HepG2 (cell line): ENCODE measurements around the gene FRMD4A. TPM values are rescaled to one million over a fixed set of nuclear protein-coding genes. Genes with fewer than 3 reads are reported as not detected.

Experiments used
- ATAC-seq: fragments of 200-7000 bp; cut with Tn5 transposase; 3 replicates; pipeline ENCODE4 v1.9.1; 2020; ENCODE audit warnings: mild to moderate bottlenecking, moderate library complexity
- BruUV-seq: library from RNA; stranded (reverse); fragments of 400-500 nt; replicated peaks from 2 replicates; lab custom pipeline; 2021; lab: Mats Ljungman, UMichigan
- CTCF ChIA-PET: fragments of 300-600 bp; formaldehyde crosslinking; extraction: SDS; loops from one replicate; lab custom pipeline; 2021; ENCODE audit warnings: low total read pairs, inconsistent platforms, low intra/inter-chr PET ratio; lab: Yijun Ruan, JAX
- POLR2A ChIA-PET: fragments of 350-600 bp; sonication (Branson Sonifier 250); formaldehyde crosslinking; loops from one replicate; lab custom pipeline; 2020; ENCODE audit warnings: antibody characterized with exemption, inconsistent platforms; lab: Yijun Ruan, JAX
- DNase-seq: peaks from one replicate; pipeline ENCODE4 v3.0.0-alpha.2; 2015; ENCODE audit warnings: low spot score
- FAIRE-seq: peaks from 3 replicates; lab custom pipeline; 2011; peaks lifted over from hg19 to GRCh38; lab: Jason Lieb, UNC
- H2AFZ ChIP-seq: one replicate; pipeline ENCODE4 v1.6.1; 2011; ENCODE audit warnings: low read length, inconsistent platforms
- H3K27ac ChIP-seq: fragments of 300-600 bp; 3 replicates; pipeline ENCODE4 v1.8.0; 2011; ENCODE audit warnings: mixed run types, mild to moderate bottlenecking, mixed read lengths, low read length, inconsistent platforms; ENCODE audit not compliant: insufficient read depth; ENCODE audit errors: extremely low read length
- H3K27me3 ChIP-seq, 2 experiments: fragments of 200-600 bp in 1 of 2; 2 replicates in 1 of 2; 3 replicates in 1 of 2; pipeline versions ENCODE4 v1.6.0 to v1.8.0; 2011; ENCODE audit warnings: low read length in 2 of 2, mild to moderate bottlenecking in 2 of 2, moderate library complexity in 2 of 2, inconsistent platforms in 1 of 2; ENCODE audit not compliant: insufficient read depth in 2 of 2, control insufficient read depth in 1 of 2
- H3K36me3 ChIP-seq, 2 experiments: fragments of 200-600 bp in 1 of 2; replicated peaks in 1 of 2; 2 replicates in 1 of 2; 3 replicates in 1 of 2; pipeline versions ENCODE4 v1.5.1 to v1.8.0; 2011; ENCODE audit warnings: low read length in 2 of 2, inconsistent platforms in 1 of 2; ENCODE audit not compliant: insufficient read depth in 2 of 2, control insufficient read depth in 1 of 2
- H3K4me1 ChIP-seq: 2 replicates; pipeline ENCODE4 v1.5.1; 2012; ENCODE audit warnings: low read length, inconsistent platforms; ENCODE audit not compliant: insufficient read depth
- H3K4me2 ChIP-seq: 2 replicates; pipeline ENCODE4 v1.6.0; 2011; ENCODE audit warnings: low read depth, low read length, inconsistent platforms
- H3K4me3 ChIP-seq, 3 experiments: fragments of 200-600 bp in 1 of 3; sonication (generic), shearing (Covaris generic) in 1 of 3; replicated peaks in 1 of 3; 2 replicates each; pipeline ENCODE4 v1.5.1; 2011 to 2016; ENCODE audit warnings: low read length in 3 of 3, inconsistent platforms in 2 of 3, low read depth in 2 of 3, mild to moderate bottlenecking in 2 of 3, control low read depth in 1 of 3, mixed read lengths in 1 of 3; ENCODE audit not compliant: insufficient read depth in 1 of 3
- H3K79me2 ChIP-seq: one replicate; pipeline ENCODE4 v1.6.1; 2011; ENCODE audit warnings: low read length, inconsistent platforms; ENCODE audit not compliant: insufficient read depth
- H3K9ac ChIP-seq: 2 replicates; pipeline ENCODE4 v1.6.0; 2011; ENCODE audit warnings: mild to moderate bottlenecking, low read depth, low read length, inconsistent platforms; ENCODE audit not compliant: insufficient read depth
- H3K9me3 ChIP-seq: 2 replicates; pipeline ENCODE4 v1.5.1; 2012; ENCODE audit warnings: mild to moderate bottlenecking, low read length
- H4K20me1 ChIP-seq: 2 replicates; pipeline ENCODE4 v1.6.0; 2011; ENCODE audit warnings: inconsistent platforms, mild to moderate bottlenecking, low read length, moderate library complexity; ENCODE audit not compliant: insufficient read depth
- HNF1B ChIP-seq: sonication (generic); formaldehyde crosslinking; IDR thresholded peaks from 2 replicates; pipeline ENCODE4 v1.5.1; 2020; ENCODE audit warnings: mild to moderate bottlenecking, moderate library complexity, missing genetic modification reagents
- MAZ ChIP-seq, 2 experiments: sonication (generic) in 1 of 2; formaldehyde crosslinking in 1 of 2; IDR thresholded peaks; 2 replicates each; pipeline versions ENCODE4 v1.5.0 to v1.6.1; 2012 to 2020; ENCODE audit warnings: low read depth in 2 of 2, mild to moderate bottlenecking in 2 of 2, borderline replicate concordance in 1 of 2, improper control_type of control experiment in 1 of 2, low read length in 1 of 2, missing genetic modification reagents in 1 of 2, moderate library complexity in 1 of 2
- PCBP2 ChIP-seq: fragments of 200-400 bp; formaldehyde crosslinking; optimal IDR thresholded peaks from 2 replicates; pipeline ENCODE3; 2018; ENCODE audit warnings: low read length, low read depth; ENCODE audit not compliant: poor library complexity, severe bottlenecking
- RNF219 ChIP-seq: sonication (generic); formaldehyde crosslinking; IDR thresholded peaks from 2 replicates; pipeline ENCODE4 v1.5.0; 2020; ENCODE audit warnings: mild to moderate bottlenecking, missing genetic modification reagents
- SNRNP70 ChIP-seq: fragments of 200-400 bp; formaldehyde crosslinking; IDR thresholded peaks from 2 replicates; pipeline ENCODE4 v1.6.1; 2017; ENCODE audit warnings: mild to moderate bottlenecking, low read depth, low read length, moderate library complexity
- TBX2 ChIP-seq: sonication (generic); formaldehyde crosslinking; IDR thresholded peaks from 2 replicates; pipeline ENCODE4 v1.5.0; 2020; ENCODE audit warnings: missing genetic modification reagents, mild to moderate bottlenecking, borderline replicate concordance
- TFE3 ChIP-seq: IDR thresholded peaks from 2 replicates; pipeline ENCODE4 v1.6.1; 2016
- ZNF207 ChIP-seq: fragments of 450-650 bp; IDR thresholded peaks from 2 replicates; pipeline ENCODE4 v1.6.1; 2016; ENCODE audit warnings: antibody characterized with exemption, borderline replicate concordance
- ZNF678 ChIP-seq: sonication (generic); formaldehyde crosslinking; IDR thresholded peaks from 2 replicates; pipeline ENCODE4 v1.4.0; 2020; ENCODE audit warnings: mild to moderate bottlenecking, missing genetic modification reagents
- ZNF710 ChIP-seq: sonication (generic); formaldehyde crosslinking; IDR thresholded peaks from 2 replicates; pipeline ENCODE4 v1.5.0; 2020; ENCODE audit warnings: mild to moderate bottlenecking, missing genetic modification reagents, borderline replicate concordance
- WGBS: methylation state at CpG from one replicate; pipeline ENCODE4 v1.1.6; 2017; ENCODE audit warnings: low lambda C conversion rate; 5-methylcytosine and 5-hydroxymethylcytosine counted together
- in situ Hi-C: cut with HindIII; loops from 2 replicates; pipeline ENCODE4 v1.10.0; 2017; ENCODE audit warnings: low pct_unique_long_range_greater_than_20kb; ENCODE audit not compliant: extremely low pct_ligation_motif_present
- intact Hi-C: fragments of 100-400 bp; cut with micrococcal nuclease; formaldehyde crosslinking; loops from one replicate; pipeline ENCODE4 v1.10.0; 2022; ENCODE audit not compliant: unreplicated experiment
- polyA plus RNA-seq, 8 experiments: library from polyadenylated mRNA; depleted of rRNA in 3 of 8; stranded (reverse) in 7 of 8; unstranded in 1 of 8; fragments of >200 nt; fragmentation: Illumina TruSeq in 4 of 8; extraction: Trizol in 4 of 8; gene quantifications; 2 replicates each; pipeline versions ENCODE4 v1.2.1 to v1.2.3, GENCODE V29; 2011 to 2016; ENCODE audit warnings: low read depth in 4 of 8, missing spikeins in 1 of 8, mixed read lengths in 1 of 8; ENCODE audit not compliant: insufficient read depth in 1 of 8
- total RNA-seq, 5 experiments: library from RNA; depleted of rRNA; stranded (reverse); fragments of >200 nt; fragmentation: Illumina TruSeq; extraction: Trizol; gene quantifications; 2 replicates each; pipeline ENCODE4 v1.2.3, GENCODE V29; 2016; ENCODE audit warnings: low read depth in 1 of 5

Gene FRMD4A
- total and polyA plus RNA-seq, 2 of the 13 experiments (the other 11 are each of a cell fraction or from before 2014, with no cell fraction given) = 0.09 to 0.26 TPM

GRCh38 chr10:14162629-14163344, 167.9 kb downstream of the FRMD4A start:
- no peaks in the 10 kb centered on the region for H3K4me1 ChIP-seq
- no peak for DNase-seq
- no peak overlapping the region for H3K9ac ChIP-seq
- WGBS = 8% methylated on average over 5 of the region's 5 CpGs
- TF ChIP-seq TFE3 (CRISPR knock-in tag) (no peak), SNRNP70 (no peak), PCBP2 (no peak), ZNF678 (no peak), HNF1B (CRISPR knock-in tag) (no peak), RNF219 (CRISPR knock-in tag) (no peak), ZNF207 (no peak), ZNF710 (CRISPR knock-in tag) (no peak), MAZ (IDR thresholded peaks at IDR 0.05; ENCODE audit: borderline replicate concordance, low read depth, low read length) (no peak), MAZ (CRISPR knock-in tag; IDR thresholded peaks at IDR 0.05; ENCODE audit: low read depth) (no peak), TBX2 (CRISPR knock-in tag) (no peak)
- H3K9me3 ChIP-seq = no peaks in the 10 kb centered on the region
- no peak overlapping the region for H3K4me2 ChIP-seq
- H3K36me3 ChIP-seq = no peaks in the 10 kb centered on the region
- intact Hi-C loops = no loop called here
- BruUV-seq = no TSS peak
- no peaks in the 10 kb centered on the region for H3K79me2 ChIP-seq
- no peak overlapping the region for H3K4me3 ChIP-seq
- peaks cover 0 to 17% of the 10 kb centered on the region in 2 experiments; a peak in 2 of 5 replicates for H3K27me3 ChIP-seq
- in situ Hi-C loops = no loop called here
- POLR2A ChIA-PET = no interaction called here
- no peaks in the 10 kb centered on the region for H4K20me1 ChIP-seq
- FAIRE-seq = no peak
- ATAC-seq = no peak
- no peak overlapping the region for H2AFZ ChIP-seq
- CTCF ChIA-PET = no interaction called here
- no peak overlapping the region for H3K27ac ChIP-seq
